ENCODE measurements around the gene ISL1. TPM values are rescaled to one million over a fixed set of nuclear protein-coding genes. Genes with fewer than 3 reads are reported as not detected.

ISL1 gene
- total and polyA plus RNA-seq, 2 of the 8 experiments (the other 6 are each of a cell fraction or from before 2014, with no cell fraction given), result 0.05 to 0.19 TPM

DNA sequence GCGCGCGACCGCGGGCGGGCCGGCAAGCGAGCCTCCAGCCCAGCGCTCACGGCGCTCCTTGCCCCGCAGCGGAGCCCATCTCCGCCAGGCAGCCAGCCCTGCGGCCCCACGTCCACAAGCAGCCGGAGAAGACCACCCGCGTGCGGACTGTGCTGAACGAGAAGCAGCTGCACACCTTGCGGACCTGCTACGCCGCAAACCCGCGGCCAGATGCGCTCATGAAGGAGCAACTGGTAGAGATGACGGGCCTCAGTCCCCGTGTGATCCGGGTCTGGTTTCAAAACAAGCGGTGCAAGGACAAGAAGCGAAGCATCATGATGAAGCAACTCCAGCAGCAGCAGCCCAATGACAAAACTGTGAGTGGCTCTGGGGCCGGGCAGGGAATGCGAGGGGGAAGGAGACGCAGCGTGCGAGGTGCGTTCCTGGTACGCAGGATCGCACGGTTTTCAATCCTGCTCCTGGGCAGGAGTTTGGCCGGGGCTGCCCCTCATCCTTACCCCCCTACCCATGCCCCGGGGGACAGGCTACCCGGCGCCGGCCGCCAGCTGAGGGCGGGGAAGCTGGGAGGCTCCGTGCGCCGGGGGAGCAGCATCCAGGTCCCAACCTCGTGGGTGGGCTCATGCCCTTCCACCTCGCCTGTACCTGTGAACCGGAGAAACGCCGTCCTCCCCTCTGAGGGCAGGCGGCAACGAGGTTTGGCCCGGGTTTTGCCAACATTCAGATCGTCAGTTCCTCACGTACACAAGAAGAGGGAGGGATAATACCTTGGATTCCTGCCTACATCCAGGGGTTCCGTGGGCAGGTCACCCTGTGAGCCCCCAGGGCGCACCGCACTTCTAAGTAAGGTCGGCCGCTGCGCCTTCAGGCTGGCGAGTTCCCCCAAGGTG is 6.6 kb downstream of the ISL1 start (continued):
- TF ChIP-seq, protein P1, sequence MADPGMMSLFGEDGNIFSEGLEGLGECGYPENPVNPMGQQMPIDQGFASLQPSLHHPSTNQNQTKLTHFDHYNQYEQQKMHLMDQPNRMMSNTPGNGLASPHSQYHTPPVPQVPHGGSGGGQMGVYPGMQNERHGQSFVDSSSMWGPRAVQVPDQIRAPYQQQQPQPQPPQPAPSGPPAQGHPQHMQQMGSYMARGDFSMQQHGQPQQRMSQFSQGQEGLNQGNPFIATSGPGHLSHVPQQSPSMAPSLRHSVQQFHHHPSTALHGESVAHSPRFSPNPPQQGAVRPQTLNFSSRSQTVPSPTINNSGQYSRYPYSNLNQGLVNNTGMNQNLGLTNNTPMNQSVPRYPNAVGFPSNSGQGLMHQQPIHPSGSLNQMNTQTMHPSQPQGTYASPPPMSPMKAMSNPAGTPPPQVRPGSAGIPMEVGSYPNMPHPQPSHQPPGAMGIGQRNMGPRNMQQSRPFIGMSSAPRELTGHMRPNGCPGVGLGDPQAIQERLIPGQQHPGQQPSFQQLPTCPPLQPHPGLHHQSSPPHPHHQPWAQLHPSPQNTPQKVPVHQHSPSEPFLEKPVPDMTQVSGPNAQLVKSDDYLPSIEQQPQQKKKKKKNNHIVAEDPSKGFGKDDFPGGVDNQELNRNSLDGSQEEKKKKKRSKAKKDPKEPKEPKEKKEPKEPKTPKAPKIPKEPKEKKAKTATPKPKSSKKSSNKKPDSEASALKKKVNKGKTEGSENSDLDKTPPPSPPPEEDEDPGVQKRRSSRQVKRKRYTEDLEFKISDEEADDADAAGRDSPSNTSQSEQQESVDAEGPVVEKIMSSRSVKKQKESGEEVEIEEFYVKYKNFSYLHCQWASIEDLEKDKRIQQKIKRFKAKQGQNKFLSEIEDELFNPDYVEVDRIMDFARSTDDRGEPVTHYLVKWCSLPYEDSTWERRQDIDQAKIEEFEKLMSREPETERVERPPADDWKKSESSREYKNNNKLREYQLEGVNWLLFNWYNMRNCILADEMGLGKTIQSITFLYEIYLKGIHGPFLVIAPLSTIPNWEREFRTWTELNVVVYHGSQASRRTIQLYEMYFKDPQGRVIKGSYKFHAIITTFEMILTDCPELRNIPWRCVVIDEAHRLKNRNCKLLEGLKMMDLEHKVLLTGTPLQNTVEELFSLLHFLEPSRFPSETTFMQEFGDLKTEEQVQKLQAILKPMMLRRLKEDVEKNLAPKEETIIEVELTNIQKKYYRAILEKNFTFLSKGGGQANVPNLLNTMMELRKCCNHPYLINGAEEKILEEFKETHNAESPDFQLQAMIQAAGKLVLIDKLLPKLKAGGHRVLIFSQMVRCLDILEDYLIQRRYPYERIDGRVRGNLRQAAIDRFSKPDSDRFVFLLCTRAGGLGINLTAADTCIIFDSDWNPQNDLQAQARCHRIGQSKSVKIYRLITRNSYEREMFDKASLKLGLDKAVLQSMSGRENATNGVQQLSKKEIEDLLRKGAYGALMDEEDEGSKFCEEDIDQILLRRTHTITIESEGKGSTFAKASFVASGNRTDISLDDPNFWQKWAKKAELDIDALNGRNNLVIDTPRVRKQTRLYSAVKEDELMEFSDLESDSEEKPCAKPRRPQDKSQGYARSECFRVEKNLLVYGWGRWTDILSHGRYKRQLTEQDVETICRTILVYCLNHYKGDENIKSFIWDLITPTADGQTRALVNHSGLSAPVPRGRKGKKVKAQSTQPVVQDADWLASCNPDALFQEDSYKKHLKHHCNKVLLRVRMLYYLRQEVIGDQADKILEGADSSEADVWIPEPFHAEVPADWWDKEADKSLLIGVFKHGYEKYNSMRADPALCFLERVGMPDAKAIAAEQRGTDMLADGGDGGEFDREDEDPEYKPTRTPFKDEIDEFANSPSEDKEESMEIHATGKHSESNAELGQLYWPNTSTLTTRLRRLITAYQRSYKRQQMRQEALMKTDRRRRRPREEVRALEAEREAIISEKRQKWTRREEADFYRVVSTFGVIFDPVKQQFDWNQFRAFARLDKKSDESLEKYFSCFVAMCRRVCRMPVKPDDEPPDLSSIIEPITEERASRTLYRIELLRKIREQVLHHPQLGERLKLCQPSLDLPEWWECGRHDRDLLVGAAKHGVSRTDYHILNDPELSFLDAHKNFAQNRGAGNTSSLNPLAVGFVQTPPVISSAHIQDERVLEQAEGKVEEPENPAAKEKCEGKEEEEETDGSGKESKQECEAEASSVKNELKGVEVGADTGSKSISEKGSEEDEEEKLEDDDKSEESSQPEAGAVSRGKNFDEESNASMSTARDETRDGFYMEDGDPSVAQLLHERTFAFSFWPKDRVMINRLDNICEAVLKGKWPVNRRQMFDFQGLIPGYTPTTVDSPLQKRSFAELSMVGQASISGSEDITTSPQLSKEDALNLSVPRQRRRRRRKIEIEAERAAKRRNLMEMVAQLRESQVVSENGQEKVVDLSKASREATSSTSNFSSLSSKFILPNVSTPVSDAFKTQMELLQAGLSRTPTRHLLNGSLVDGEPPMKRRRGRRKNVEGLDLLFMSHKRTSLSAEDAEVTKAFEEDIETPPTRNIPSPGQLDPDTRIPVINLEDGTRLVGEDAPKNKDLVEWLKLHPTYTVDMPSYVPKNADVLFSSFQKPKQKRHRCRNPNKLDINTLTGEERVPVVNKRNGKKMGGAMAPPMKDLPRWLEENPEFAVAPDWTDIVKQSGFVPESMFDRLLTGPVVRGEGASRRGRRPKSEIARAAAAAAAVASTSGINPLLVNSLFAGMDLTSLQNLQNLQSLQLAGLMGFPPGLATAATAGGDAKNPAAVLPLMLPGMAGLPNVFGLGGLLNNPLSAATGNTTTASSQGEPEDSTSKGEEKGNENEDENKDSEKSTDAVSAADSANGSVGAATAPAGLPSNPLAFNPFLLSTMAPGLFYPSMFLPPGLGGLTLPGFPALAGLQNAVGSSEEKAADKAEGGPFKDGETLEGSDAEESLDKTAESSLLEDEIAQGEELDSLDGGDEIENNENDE (IDR thresholded peaks at IDR 0.05; ENCODE audit: insufficient replicate concordance, low read length), result no peak
- TF ChIP-seq CREB1 (IDR thresholded peaks at IDR 0.05) (no peak), BACH1 (IDR thresholded peaks at IDR 0.05; ENCODE audit: low read length) (no peak), CEBPB (IDR thresholded peaks at IDR 0.05; ENCODE audit: low read depth, low read length) (peak; percentile 72), BCL11A (IDR thresholded peaks at IDR 0.05; ENCODE audit: low read depth in 2 of 2, low read length in 2 of 2) (no peak), FOSL1 (IDR thresholded peaks at IDR 0.05; ENCODE audit: insufficient read depth, low read depth, low read length) (no peak), JUN (IDR thresholded peaks at IDR 0.05; ENCODE audit: low read depth, low read length) (no peak), RXRA (IDR thresholded peaks at IDR 0.05; ENCODE audit: insufficient read depth, low read depth, low read length) (no peak)
- TF ChIP-seq, protein P2, sequence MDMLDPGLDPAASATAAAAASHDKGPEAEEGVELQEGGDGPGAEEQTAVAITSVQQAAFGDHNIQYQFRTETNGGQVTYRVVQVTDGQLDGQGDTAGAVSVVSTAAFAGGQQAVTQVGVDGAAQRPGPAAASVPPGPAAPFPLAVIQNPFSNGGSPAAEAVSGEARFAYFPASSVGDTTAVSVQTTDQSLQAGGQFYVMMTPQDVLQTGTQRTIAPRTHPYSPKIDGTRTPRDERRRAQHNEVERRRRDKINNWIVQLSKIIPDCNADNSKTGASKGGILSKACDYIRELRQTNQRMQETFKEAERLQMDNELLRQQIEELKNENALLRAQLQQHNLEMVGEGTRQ (IDR thresholded peaks at IDR 0.05; ENCODE audit: low read length), result no peak

All from H1 (cell line).